Measurements from ENCODE around the gene CABP4.
A peak's percentile ranks its signal among the peaks of the same experiment; 100 is the strongest.
"Not testable (repeated sequence)": the region's sequence is repeated elsewhere in the genome, so short reads cannot be mapped to it uniquely, and the experiment has no call there.

The CABP4 gene

GRCh38 chr11:67468056-67468455, 12.9 kb downstream of the CABP4 start:
- in situ Hi-C loops (cut with HindIII; ENCODE audit: low pct_ligation_motif_present, low pct_unique_long_range_greater_than_20kb, low sequenced_read_pairs): no loop called here
- no peak for DNase-seq

DNA sequence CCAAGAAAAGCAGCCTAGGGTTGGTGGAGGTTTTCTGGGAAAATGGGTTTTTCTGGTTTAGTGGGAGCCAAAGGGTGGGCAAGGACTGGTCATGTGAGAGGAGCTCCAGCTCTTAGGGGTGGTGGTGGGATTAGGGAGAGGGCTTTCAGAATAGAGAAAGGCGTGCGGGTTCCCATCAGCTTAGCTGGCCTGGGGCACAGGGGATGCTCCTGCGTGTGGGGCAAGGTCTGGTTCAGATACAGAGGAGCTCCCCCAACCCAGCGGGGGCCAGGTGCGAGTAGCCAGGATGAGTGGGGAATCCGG, 13.3 kb downstream of the CABP4 start:
- in situ Hi-C loops (cut with HindIII; ENCODE audit: low pct_ligation_motif_present, low pct_unique_long_range_greater_than_20kb, low sequenced_read_pairs): no loop called here
- no peak for DNase-seq

- peak; percentile 88 for DNase-seq
- in situ Hi-C loops (cut with HindIII; ENCODE audit: low pct_ligation_motif_present, low pct_unique_long_range_greater_than_20kb, low sequenced_read_pairs): no loop called here
Observed at GRCh38 chr11:67468759-67469507, 13.8 kb downstream of the CABP4 start, which contains the start of gene TMEM134. Gene TMEM134, minus strand, starts transcription at chr11:67469251. Its CDS starts 59 bp downstream, at chr11:67469192.

DNA sequence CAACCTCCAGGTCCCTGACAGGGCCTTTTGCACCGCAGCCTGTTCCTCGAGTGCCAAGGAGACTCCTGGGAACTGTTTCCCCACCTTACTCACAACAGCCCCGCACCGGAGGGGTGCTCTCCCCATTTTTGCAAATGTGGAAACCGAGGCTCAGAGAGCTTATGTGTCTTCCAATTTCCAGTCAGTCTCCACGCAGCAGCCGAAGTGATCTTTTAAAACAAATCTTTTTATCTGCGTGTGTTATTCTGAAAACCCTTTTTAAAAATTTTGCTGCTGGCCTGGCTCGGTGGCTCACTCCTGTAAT, 14.3 kb downstream of the CABP4 start:
- in situ Hi-C loops (cut with HindIII; ENCODE audit: low pct_ligation_motif_present, low pct_unique_long_range_greater_than_20kb, low sequenced_read_pairs): no loop called here
- DNase-seq: no peak

DNA sequence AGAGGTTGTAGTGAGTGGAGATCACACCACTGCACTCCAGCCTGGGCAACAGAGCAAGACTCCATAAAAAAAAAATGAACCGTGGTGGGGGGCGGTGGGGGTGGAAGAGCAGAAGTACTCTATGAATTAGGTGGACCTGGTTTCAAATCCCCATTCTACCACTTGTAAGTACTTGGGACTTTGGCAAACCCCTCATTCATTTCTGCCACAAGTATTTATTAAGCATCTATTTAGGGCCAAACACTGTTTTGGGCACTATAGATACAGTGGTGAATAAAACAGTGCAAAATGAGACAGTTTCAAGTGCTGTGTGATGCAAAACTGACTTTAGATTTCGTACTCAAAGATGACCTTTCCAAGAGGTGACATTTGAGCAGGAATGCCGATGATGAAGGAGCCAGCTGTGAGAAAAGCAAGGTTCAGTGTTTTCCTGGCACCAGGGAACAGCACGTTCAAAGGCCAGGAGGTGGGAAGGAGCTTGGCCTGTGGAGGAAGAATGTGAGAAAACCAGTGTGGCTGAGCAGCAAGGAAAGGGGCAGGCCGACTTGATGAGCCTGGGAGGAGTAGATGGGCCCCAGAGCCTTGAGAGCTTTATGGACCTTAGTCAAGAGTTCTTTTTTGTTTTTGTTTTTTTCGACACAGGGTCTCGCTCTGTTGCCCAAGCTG, 15.3 kb downstream of the CABP4 start:
- DNase-seq: no peak
- in situ Hi-C loops (cut with HindIII; ENCODE audit: low pct_ligation_motif_present, low pct_unique_long_range_greater_than_20kb, low sequenced_read_pairs): no loop called here

GRCh38 chr11:67472882-67473281, 17.7 kb downstream of the CABP4 start:
- no peak for DNase-seq
- in situ Hi-C loops (cut with HindIII; ENCODE audit: low pct_ligation_motif_present, low pct_unique_long_range_greater_than_20kb, low sequenced_read_pairs): no loop called here

GRCh38 chr11:67476692-67477091, 21.5 kb downstream of the CABP4 start:
- DNase-seq; in situ Hi-C loops (cut with HindIII; ENCODE audit: low pct_ligation_motif_present, low pct_unique_long_range_greater_than_20kb, low sequenced_read_pairs): not testable (repeated sequence)

DNA sequence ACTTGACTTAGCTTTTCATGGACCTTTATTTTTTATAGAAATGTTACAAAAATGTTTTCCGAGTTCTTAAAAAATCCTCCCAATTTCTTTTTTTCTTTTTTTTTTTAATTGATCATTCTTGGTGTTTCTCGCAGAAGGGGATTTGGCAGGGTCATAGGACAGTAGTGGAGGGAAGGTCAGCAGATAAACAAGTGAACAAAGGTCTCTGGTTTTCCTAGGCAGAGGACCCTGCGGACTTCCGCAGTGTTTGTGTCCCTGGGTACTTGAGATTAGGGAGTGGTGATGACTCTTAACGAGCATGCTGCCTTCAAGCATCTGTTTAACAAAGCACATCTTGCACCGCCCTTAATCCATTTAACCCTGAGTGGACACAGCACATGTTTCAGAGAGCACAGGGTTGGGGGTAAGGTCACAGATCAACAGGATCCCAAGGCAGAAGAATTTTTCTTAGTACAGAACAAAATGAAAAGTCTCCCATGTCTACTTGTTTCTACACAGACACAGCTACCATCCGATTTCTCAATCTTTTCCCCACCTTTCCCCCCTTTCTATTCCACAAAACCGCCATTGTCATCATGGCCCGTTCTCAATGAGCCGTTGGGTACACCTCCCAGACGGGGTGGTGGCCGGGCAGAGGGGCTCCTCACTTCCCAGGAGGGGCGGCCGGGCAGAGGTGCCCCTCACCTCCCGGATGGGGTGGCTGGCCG, 22.3 kb downstream of the CABP4 start:
- in situ Hi-C loops (cut with HindIII; ENCODE audit: low pct_ligation_motif_present, low pct_unique_long_range_greater_than_20kb, low sequenced_read_pairs); DNase-seq: not testable (repeated sequence)

DNA sequence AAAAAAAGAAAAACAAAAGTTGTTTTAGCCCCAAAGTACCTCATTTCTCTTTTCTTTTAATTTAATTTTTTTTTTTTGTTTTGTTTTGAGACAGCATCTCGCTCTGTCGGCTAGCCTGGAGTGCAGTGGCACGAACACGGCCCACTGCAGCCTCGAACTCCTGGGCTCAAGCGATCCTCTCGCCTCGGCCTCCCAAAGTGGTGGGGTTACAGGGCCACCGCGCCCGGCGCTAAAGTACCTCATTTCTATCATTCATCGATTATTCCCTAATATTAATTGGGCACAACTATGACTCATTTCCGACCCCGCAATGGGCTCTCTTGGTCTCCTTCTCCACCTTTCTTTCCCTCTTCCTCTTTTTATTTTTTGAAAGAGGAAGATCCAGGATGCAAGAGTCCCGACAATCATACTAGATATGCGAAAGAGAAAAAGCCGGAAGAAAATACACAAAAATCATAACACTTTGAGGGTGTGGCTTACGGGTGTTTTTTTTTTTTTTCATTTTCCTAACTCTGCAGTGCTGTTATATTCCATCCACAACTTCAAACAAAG, 27.2 kb downstream of the CABP4 start:
- DNase-seq: peak; percentile 15
- in situ Hi-C loops (cut with HindIII; ENCODE audit: low pct_ligation_motif_present, low pct_unique_long_range_greater_than_20kb, low sequenced_read_pairs): no loop called here

- DNase-seq: peak; percentile 97
- in situ Hi-C loops (cut with HindIII; ENCODE audit: low pct_ligation_motif_present, low pct_unique_long_range_greater_than_20kb, low sequenced_read_pairs): no loop called here
Observed at GRCh38 chr11:67482827-67483798, 28.0 kb downstream of the CABP4 start, which contains the start of gene AIP. Gene AIP, plus strand, starts transcription at chr11:67483026. Its CDS starts 133 bp downstream, at chr11:67483159.

DNA sequence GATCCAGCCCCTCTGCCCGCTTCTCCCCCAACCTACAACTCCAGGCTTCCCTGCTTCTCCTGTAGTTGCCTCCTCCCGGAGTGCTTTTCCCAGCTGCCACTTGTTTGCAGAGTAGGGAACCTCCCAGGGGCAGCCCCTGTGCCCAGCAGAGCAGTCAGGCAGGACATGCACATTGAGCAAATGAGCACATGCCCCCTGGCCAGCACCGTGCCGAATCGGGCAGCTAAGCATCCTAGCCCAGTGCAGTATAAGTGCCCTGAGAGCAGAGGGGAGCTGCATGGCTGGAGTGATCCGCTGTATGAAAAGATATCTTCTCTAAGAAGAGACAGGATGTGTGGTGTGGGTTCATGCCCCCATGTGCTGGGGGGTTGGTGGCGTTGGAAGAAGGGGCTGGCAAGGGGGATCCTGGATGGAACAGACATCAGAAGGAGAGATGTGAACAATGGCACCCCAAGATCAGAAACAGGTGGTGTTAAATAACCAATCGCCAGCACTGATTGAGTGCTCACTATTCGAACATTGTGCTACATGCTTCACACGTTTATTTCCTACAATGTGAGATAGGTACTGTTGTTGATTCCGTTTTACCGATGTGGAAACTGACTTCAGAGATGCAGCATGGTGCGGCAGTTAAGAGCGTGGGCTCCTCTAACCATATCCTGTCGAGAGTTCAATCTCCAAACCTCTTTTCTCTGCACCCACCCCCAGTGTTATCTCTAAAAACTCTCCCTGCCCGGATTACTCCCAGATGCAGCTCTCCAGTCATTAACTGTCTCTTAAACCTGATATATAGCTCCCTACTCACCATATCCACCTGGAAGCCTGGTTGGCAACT, 28.9 kb downstream of the CABP4 start:
- in situ Hi-C loops (cut with HindIII; ENCODE audit: low pct_ligation_motif_present, low pct_unique_long_range_greater_than_20kb, low sequenced_read_pairs): no loop called here
- DNase-seq: no peak

DNA sequence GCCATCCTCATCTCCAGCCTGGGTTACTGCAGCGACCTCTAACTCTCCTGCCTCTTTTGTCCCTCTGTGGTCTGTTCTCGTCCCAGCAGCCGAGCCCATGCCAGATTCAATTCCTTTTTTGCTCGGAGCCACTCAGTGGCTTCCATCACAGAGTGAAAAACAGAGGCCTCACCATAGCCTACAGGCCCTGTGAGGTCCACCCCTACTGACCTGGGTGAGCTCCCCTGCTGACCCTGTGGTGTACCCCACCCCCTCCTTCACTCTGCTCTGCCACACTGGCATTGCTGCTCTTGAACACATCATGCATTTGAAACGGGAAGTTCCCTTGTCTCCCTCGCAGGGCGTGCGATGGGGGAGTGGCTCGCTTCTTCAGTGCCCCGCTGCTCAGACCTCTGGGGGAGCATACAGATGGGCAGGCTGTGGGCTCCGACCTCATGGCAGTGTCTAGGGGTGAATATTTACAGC, 29.7 kb downstream of the CABP4 start:
- in situ Hi-C loops (cut with HindIII; ENCODE audit: low pct_ligation_motif_present, low pct_unique_long_range_greater_than_20kb, low sequenced_read_pairs): no loop called here
- DNase-seq: no peak

GRCh38 chr11:67485873-67486361, 30.8 kb downstream of the CABP4 start:
- in situ Hi-C loops (cut with HindIII; ENCODE audit: low pct_ligation_motif_present, low pct_unique_long_range_greater_than_20kb, low sequenced_read_pairs); DNase-seq: not testable (repeated sequence)

DNA sequence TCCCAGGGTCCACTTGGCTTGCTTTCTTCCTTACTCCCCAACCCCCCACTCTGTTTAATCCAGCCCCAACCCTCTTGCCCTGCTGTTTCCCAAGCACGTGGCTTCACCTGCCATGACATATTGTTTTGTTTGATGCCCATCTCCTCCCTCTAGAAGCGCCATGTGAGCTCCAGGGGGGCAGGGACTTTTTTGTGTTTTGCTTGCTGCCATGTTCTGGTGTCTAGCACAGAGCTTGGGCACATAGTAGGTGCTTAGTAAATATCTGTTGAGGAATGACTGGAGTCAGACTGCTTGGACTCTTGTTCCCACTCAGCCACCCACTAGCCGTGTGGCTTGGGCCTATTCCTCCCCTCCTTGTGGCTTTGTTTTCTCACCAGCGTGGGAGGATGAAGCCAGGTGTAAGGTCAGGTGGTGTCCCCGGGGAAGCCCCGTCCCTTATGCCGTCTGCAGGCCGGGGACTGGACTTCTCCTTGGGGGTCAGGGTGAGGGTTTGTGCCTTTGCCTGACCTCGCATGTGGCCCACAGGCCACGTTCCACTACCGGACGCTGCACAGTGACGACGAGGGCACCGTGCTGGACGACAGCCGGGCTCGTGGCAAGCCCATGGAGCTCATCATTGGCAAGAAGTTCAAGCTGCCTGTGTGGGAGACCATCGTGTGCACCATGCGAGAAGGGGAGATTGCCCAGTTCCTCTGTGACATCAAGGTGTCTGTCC, 31.5 kb downstream of the CABP4 start:
- in situ Hi-C loops (cut with HindIII; ENCODE audit: low pct_ligation_motif_present, low pct_unique_long_range_greater_than_20kb, low sequenced_read_pairs): no loop called here
- no peak for DNase-seq

DNA sequence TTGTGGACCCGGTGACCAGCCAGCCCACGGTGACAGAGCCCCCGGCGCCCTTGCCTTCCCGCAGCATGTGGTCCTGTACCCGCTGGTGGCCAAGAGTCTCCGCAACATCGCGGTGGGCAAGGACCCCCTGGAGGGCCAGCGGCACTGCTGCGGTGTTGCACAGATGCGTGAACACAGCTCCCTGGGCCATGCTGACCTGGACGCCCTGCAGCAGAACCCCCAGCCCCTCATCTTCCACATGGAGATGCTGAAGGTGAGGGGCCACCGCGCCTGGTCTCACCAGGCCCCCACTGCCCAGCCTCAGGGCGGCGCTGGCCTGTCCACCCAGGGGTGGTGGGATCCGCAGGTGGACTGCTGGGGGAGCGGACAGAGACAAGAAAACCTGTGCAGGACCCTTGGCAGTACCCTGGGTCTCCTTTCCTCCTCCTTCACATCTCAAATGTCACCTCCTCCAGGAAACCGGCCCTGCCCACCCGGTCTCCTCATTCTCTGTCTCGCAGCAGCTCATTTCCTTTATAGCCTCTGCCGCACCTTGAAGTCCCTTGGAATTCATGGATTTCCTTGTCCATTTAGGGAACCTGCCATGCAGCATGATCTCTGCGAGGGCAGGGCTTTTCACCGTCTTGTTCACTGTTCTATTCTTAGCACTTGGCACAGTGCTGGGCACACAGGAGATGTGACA, 34.2 kb downstream of the CABP4 start:
- in situ Hi-C loops (cut with HindIII; ENCODE audit: low pct_ligation_motif_present, low pct_unique_long_range_greater_than_20kb, low sequenced_read_pairs): no loop called here
- DNase-seq: no peak
